Stimulated activated CD4-positive, alpha-beta T cell treated with anti-CD3 and anti-CD28 coated beads, Interleukin-12 subunit alpha, Interleukin-12 subunit beta, amount 100 ng/mL, for 48 hours (primary cell): ENCODE results near the gene ATP10B.
"Not testable (repeated sequence)": the region's sequence is repeated elsewhere in the genome, so short reads cannot be mapped to it uniquely, and the experiment has no call there.

Experiments
- DNase-seq, 3 donors: peaks; one replicate each; pipeline ENCODE4 v3.0.0-alpha.2; 2020; ENCODE audit warnings: low read depth in 2 of 3, low spot score in 1 of 3

The ATP10B gene

GRCh38 chr5:160852049-160852448, at the start of gene ATP10B:
TSS of gene ATP10B (minus strand) at chr5:160852211. CDS start at chr5:160688074, 164,137 bp downstream.
- DNase-seq, result no peak

GRCh38 chr5:160901656-160902055, 49.6 kb upstream of the ATP10B start:
- DNase-seq, result no peak

- no peak for DNase-seq
Measured at GRCh38 chr5:160899735-160900134, 47.7 kb upstream of the ATP10B start.

- DNase-seq, result not testable (repeated sequence)
Measured at GRCh38 chr5:160893180-160893964, 41.4 kb upstream of the ATP10B start.

- DNase-seq, result no peak
Measured at GRCh38 chr5:160887780-160888179, 35.8 kb upstream of the ATP10B start.

GRCh38 chr5:160873560-160874200, 21.7 kb upstream of the ATP10B start:
- DNase-seq, result not testable (repeated sequence)

GRCh38 chr5:160869989-160870521, 18.0 kb upstream of the ATP10B start:
- DNase-seq, result no peak

GRCh38 chr5:160867976-160868375, 16.0 kb upstream of the ATP10B start:
- DNase-seq, result no peak

- DNase-seq, result no peak
Measured at GRCh38 chr5:160851451-160851850, 560 bp downstream of the ATP10B start.

GRCh38 chr5:160850421-160850820, 1.6 kb downstream of the ATP10B start:
- DNase-seq, result no peak

- no peak for DNase-seq
Measured at GRCh38 chr5:160847526-160848085, 4.4 kb downstream of the ATP10B start.

GRCh38 chr5:160846642-160847041, 5.4 kb downstream of the ATP10B start:
- DNase-seq, result no peak

- DNase-seq, result no peak
Measured at GRCh38 chr5:160844177-160844576, 7.8 kb downstream of the ATP10B start.

GRCh38 chr5:160843240-160843639, 8.8 kb downstream of the ATP10B start:
- no peak for DNase-seq

GRCh38 chr5:160837749-160838593, 14.0 kb downstream of the ATP10B start:
- DNase-seq, result no peak

GRCh38 chr5:160837211-160837610, 14.8 kb downstream of the ATP10B start:
- no peak for DNase-seq

GRCh38 chr5:160835818-160836528, 16.0 kb downstream of the ATP10B start:
- DNase-seq, result no peak

- DNase-seq, result no peak
Measured at GRCh38 chr5:160835376-160835775, 16.6 kb downstream of the ATP10B start.

- DNase-seq, result no peak
Measured at GRCh38 chr5:160833806-160834205, 18.2 kb downstream of the ATP10B start.

GRCh38 chr5:160831801-160832200, 20.2 kb downstream of the ATP10B start:
- DNase-seq, result no peak
